Esophagus muscularis mucosa (tissue), 4 donors: ENCODE results near the gene IZUMO2. TPM values are rescaled to one million over a fixed set of nuclear protein-coding genes. Genes with fewer than 3 reads are reported as not detected.
"Not testable (repeated sequence)": the region's sequence is repeated elsewhere in the genome, so short reads cannot be mapped to it uniquely, and the experiment has no call there.

Experiments
- DNase-seq: peaks from one replicate; pipeline ENCODE4 v3.0.0-alpha.2; 2017; ENCODE audit errors: extremely low spot score
- H3K27ac ChIP-seq, 4 donors: fragments of 200-600 bp; sonication (generic); replicated peaks in 1 of 4; 1 replicate in 3 of 4; 2 replicates in 1 of 4; pipeline ENCODE4 v1.5.1; 2016 to 2019; ENCODE audit warnings: mild to moderate bottlenecking in 1 of 4
- H3K27me3 ChIP-seq, 4 donors: fragments of 200-600 bp; sonication (generic); one replicate each; pipeline versions ENCODE4 v1.5.1 to v1.6.0; 2016 to 2019
- H3K36me3 ChIP-seq, 4 donors: fragments of 200-600 bp; sonication (generic); one replicate each; pipeline ENCODE4 v1.5.1; 2016 to 2019
- H3K4me1 ChIP-seq, 4 donors: fragments of 200-600 bp; sonication (generic); one replicate each; pipeline ENCODE4 v1.5.1; 2016 to 2019
- H3K4me3 ChIP-seq, 4 donors: fragments of 200-600 bp; sonication (generic); 1 replicate in 2 of 4; 2 replicates in 2 of 4; pipeline ENCODE4 v1.5.1; 2016 to 2019; ENCODE audit warnings: mild to moderate bottlenecking in 4 of 4, moderate library complexity in 1 of 4
- H3K9me3 ChIP-seq, 4 donors: fragments of 200-600 bp; sonication (generic); 1 replicate in 3 of 4; 2 replicates in 1 of 4; pipeline ENCODE4 v1.5.1; 2016 to 2019
- EP300 ChIP-seq: sonication (generic); formaldehyde crosslinking; IDR thresholded peaks from one replicate; pipeline ENCODE4 v1.6.1; 2017; ENCODE audit warnings: antibody characterized with exemption
- POLR2A ChIP-seq: fragments of 450-650 bp; IDR thresholded peaks from one replicate; pipeline ENCODE4 v1.6.1; 2017; ENCODE audit warnings: antibody characterized with exemption, moderate library complexity, mild to moderate bottlenecking, low read depth
- POLR2AphosphoS5 ChIP-seq, 2 donors: sonication (generic); formaldehyde crosslinking; IDR thresholded peaks; one replicate each; pipeline ENCODE4 v1.6.1; 2017; ENCODE audit warnings: antibody characterized with exemption in 2 of 2
- WGBS: methylation state at CpG from one replicate; pipeline ENCODE4 v1.1.5; 2018; 5-methylcytosine and 5-hydroxymethylcytosine counted together
- intact Hi-C: fragments of 100-400 bp; cut with DNase I; formaldehyde crosslinking; loops from one replicate; pipeline ENCODE4 v1.15.1; 2023
- total RNA-seq, 4 donors: library from RNA; depleted of rRNA; stranded (reverse); fragments of >200 nt; gene quantifications; one replicate each; pipeline versions ENCODE4 v1.1.0 to v1.2.1, GENCODE V29; 2016
- TF ChIP-seq, protein P1 (sequence below), 3 experiments: fragments of 200-600 bp in 2 of 3; fragments of 450-650 bp in 1 of 3; sonication (generic) in 2 of 3; IDR thresholded peaks; one replicate each; pipeline ENCODE4 v1.5.1; 2017 to 2019; ENCODE audit warnings: antibody characterized with exemption in 3 of 3, mild to moderate bottlenecking in 2 of 3, moderate library complexity in 1 of 3

Gene IZUMO2
- total RNA-seq, 4 donors from 2014 or later: not detected

GRCh38 chr19:50147462-50148423 lies 15.3 kb downstream of the IZUMO2 start:
- Histone ChIP-seq H3K4me3 (peak overlapping the region; percentile 60 to 79 (median 74)), H3K36me3 (no peaks in the 10 kb centered on the region), H3K27ac (peak overlapping the region; percentile 79 to 86 (median 83)), H3K4me1 (peaks cover 4 to 10% (median 8%) of the 10 kb centered on the region in 4 donors), H3K9me3 (no peaks in the 10 kb centered on the region), H3K27me3 (peaks cover 0 to 21% (median 0%) of the 10 kb centered on the region in 4 donors)
- peak; percentile 68 to 70 for TF ChIP-seq POLR2AphosphoS5 (IDR thresholded peaks at IDR 0.05)
- TF ChIP-seq EP300: no peak
- TF ChIP-seq, protein P1, sequence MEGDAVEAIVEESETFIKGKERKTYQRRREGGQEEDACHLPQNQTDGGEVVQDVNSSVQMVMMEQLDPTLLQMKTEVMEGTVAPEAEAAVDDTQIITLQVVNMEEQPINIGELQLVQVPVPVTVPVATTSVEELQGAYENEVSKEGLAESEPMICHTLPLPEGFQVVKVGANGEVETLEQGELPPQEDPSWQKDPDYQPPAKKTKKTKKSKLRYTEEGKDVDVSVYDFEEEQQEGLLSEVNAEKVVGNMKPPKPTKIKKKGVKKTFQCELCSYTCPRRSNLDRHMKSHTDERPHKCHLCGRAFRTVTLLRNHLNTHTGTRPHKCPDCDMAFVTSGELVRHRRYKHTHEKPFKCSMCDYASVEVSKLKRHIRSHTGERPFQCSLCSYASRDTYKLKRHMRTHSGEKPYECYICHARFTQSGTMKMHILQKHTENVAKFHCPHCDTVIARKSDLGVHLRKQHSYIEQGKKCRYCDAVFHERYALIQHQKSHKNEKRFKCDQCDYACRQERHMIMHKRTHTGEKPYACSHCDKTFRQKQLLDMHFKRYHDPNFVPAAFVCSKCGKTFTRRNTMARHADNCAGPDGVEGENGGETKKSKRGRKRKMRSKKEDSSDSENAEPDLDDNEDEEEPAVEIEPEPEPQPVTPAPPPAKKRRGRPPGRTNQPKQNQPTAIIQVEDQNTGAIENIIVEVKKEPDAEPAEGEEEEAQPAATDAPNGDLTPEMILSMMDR (IDR thresholded peaks at IDR 0.05): peak; percentile 32 to 57 (median 50)
- no peak for TF ChIP-seq POLR2A
- WGBS: under 1% methylated on average over 29 of the region's 52 CpGs
- peak; percentile 96 for DNase-seq
- intact Hi-C loops: no loop called here

GRCh38 chr19:50141921-50142320 lies 21.2 kb downstream of the IZUMO2 start:
- DNase-seq, H3K9me3 ChIP-seq, intact Hi-C loops, H3K36me3 ChIP-seq, H3K27ac ChIP-seq, H3K4me1 ChIP-seq, H3K4me3 ChIP-seq, H3K27me3 ChIP-seq: not testable (repeated sequence)
- 97% methylated on average over 1 of the region's 1 CpG for WGBS

DNA sequence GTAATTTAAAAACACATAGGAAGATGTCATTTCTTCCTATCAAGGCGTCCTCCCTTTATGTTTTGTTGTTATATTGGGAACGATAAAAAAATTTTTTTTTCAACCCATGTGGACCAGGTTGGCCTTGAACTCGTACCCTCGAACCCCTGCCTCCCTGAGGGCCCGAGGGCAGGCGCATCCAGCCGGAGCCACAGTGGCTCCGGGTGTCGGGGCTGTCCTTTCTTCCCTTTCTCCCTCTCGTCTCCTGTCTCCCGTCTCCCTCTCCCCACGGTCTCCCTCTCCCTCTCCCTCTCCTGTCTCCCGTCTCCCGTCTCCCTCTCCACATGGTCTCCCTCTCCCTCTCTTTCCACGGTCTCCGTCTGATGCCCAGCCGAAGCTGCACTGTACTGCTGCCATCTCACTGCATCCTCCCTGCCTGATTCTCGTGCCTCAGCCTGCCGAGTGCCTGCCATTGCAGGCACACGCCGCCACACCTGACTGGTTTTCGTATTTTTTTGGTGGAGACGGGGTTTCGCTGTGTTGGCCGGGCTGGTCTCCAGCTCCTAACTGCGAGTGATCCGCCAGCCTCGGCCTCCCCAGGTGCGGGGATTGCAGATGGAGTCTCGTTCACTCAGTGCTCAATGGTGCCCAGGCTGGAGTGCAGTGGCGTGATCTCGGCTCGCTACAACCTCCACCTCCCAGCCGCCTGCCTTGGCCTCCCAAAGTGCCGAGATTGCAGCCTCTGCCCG lies 22.8 kb downstream of the IZUMO2 start:
- H3K36me3 ChIP-seq, H3K4me1 ChIP-seq, H3K9me3 ChIP-seq, H3K4me3 ChIP-seq, DNase-seq, H3K27ac ChIP-seq, intact Hi-C loops: not testable (repeated sequence)
- 95% methylated on average over 29 of the region's 36 CpGs for WGBS
- H3K27me3 ChIP-seq: peaks cover 0 to 18% (median 14%) of the 10 kb centered on the region in 4 donors

DNA sequence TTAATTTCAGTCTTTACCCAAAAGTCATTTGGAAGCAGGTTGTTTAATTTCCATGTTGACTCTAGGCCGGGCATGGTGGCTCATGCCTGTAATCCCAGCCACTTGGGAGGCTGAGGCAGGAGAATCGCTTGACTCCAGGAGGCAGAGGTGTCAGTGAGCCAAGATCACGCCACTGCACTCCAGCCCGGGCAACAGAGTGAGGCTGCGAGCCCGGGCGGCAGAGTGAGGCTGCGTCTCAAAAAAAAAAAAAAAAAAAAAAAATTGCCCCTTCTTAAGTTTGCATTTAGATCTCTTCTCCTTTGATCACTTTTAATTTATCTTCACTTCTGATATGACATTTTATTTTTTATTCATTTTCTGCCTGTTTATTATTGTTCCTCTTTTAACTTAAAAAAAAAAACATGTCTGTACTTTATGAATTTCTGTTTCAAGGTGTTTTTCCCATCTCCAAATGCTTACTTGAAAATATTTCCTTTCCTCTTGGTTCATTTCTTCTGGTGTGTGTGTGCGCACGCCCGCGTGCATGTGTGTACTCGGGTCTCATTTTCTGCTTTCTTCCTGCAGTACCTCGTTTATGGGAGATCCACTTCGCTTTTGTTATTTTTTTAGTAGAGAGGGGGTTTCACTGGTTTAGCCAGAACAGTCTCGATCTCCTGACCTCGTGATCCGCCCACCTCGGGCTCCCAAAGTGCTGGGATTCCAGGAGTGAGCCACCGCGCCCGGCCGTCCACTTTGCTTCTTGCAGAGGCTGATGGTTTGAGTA lies 26.3 kb downstream of the IZUMO2 start:
- DNase-seq, H3K36me3 ChIP-seq, H3K9me3 ChIP-seq, H3K4me1 ChIP-seq, H3K27ac ChIP-seq, intact Hi-C loops: not testable (repeated sequence)
- H3K27me3 ChIP-seq: peaks cover 0 to 31% (median 18%) of the 10 kb centered on the region in 4 donors
- peak overlapping the region in 2 of 4 donors; percentile 3 to 16 for H3K4me3 ChIP-seq
- WGBS: 39% methylated on average over 23 of the region's 23 CpGs

DNA sequence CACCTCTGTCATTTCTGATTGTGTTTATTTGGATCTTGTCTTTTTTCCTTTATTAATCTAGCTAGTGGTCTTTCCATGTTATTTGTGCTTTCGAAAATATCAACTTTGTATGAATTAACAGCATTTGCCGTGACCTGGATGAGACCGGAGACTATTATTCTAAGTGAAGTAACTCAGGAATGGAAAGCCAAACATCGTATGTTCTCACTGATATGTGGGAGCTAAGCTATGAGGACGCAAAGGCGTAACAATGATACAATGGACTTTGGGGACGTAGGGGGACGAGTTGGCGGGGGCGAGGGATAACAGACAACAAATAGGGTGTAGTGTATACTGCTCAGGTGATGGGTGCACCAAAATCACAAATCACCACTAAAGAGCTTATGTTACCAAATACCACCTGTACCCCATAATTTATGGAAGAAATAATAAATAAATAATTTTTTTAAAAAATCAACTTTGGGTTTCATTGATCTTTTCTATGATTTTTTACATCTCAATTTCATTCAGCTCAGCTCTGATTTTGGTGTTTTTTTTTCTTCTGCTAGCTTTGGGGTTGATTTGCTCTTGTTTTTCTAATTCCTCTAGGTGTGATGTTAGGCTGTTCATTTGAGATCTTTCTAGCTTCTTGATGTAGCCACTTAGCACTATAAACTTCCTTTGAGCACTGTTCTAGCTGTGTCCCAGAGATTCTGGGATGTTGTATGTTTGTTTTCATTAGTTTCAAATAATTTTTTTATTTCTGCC lies 27.1 kb downstream of the IZUMO2 start:
- H3K36me3 ChIP-seq, H3K9me3 ChIP-seq, H3K4me1 ChIP-seq, H3K4me3 ChIP-seq, intact Hi-C loops, H3K27ac ChIP-seq: not testable (repeated sequence)
- 89% methylated on average over 10 of the region's 10 CpGs for WGBS
- DNase-seq: peak; percentile 93
- H3K27me3 ChIP-seq: peaks cover 0 to 31% (median 18%) of the 10 kb centered on the region in 4 donors

GRCh38 chr19:50134777-50135719 lies 28.0 kb downstream of the IZUMO2 start:
- WGBS: 82% methylated on average over 19 of the region's 21 CpGs
- H3K4me3 ChIP-seq, H3K27ac ChIP-seq, DNase-seq, H3K4me1 ChIP-seq, H3K9me3 ChIP-seq, H3K36me3 ChIP-seq, intact Hi-C loops: not testable (repeated sequence)
- peaks cover 0 to 31% (median 18%) of the 10 kb centered on the region in 4 donors for H3K27me3 ChIP-seq

- H3K9me3 ChIP-seq, DNase-seq, H3K27ac ChIP-seq, H3K4me3 ChIP-seq, intact Hi-C loops, H3K4me1 ChIP-seq, H3K36me3 ChIP-seq: not testable (repeated sequence)
- H3K27me3 ChIP-seq: peaks cover 0 to 31% (median 18%) of the 10 kb centered on the region in 4 donors
- WGBS: 57% methylated on average over 20 of the region's 31 CpGs
Measured at GRCh38 chr19:50133518-50134492, 29.3 kb downstream of the IZUMO2 start.

DNA sequence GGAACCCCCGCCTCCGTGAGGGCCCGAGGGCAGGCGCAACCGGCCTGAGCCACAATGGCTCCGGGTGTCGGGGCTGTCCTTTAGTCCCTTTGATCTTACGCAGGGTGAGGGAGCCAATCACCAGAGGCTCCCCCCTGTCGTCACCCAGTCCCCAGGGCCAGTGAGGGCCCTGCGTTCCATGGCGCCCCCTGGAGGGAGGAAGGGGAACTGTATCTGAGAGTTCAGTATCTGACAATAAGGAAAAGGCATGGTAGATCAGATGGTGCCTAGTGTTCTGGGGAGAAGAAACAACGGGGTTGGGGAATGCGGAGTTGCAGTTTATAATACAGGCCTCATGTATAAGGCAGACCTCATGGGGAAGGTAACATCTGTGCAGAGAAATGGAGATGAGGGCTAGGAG lies 59.1 kb downstream of the IZUMO2 start:
- H3K4me3 ChIP-seq, H3K27me3 ChIP-seq, H3K9me3 ChIP-seq, H3K4me1 ChIP-seq, H3K27ac ChIP-seq, H3K36me3 ChIP-seq, DNase-seq, intact Hi-C loops: not testable (repeated sequence)
- no CpG with 5 or more reads among the region's 13 CpGs for WGBS
